Measurements from ENCODE around the gene MLLT1. TPM values are rescaled to one million over a fixed set of nuclear protein-coding genes. Genes with fewer than 3 reads are reported as not detected.
"Not testable (repeated sequence)": the region's sequence is repeated elsewhere in the genome, so short reads cannot be mapped to it uniquely, and the experiment has no call there.

Gene MLLT1
- total RNA-seq, 2 experiments from 2014 or later = 35.7 to 37.9 TPM

DNA sequence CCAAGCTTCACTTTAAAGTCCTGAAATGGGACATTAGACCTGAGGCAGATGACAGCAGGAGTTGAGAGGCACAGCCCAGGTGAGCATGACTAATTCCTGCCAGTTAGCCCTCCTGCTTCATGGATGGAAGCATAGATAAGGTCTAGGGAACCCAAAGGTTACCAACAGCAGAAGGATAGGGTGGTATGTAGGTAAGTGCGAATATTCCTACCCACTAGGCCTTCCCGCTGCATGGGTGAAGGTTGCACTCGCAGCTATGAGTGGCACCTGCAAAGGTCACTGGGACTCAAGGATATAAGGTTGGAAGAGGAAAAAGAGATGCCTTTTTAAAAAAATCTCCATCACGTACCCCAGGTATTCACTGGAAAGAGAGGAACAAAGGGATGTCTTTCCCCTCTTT is 12.2 kb upstream of the MLLT1 start:
- no peaks in the 10 kb centered on the region for H3K27me3 Mint-ChIP-seq
- no peak for DNase-seq
- H3K4me3 Mint-ChIP-seq = no peak overlapping the region
- POLR2A ChIA-PET = no interaction called here
- peaks cover 66% of the 10 kb centered on the region for H3K9me3 Mint-ChIP-seq
- no peaks in the 10 kb centered on the region for H3K4me1 Mint-ChIP-seq (ENCODE audit: low read depth)
- intact Hi-C loops (cut with micrococcal nuclease) = no loop called here
- H3K27ac Mint-ChIP-seq = no peak overlapping the region
- H3K36me3 Mint-ChIP-seq = peaks cover 17% of the 10 kb centered on the region
- CTCF ChIA-PET = no interaction called here

- CTCF ChIA-PET = no interaction called here
- DNase-seq = no peak
- POLR2A ChIA-PET = no interaction called here
- intact Hi-C loops (cut with micrococcal nuclease) = no loop called here
- H3K36me3 Mint-ChIP-seq = peaks cover 14% of the 10 kb centered on the region
- H3K9me3 Mint-ChIP-seq = peaks cover 68% of the 10 kb centered on the region
- H3K4me3 Mint-ChIP-seq = no peak overlapping the region
- no peaks in the 10 kb centered on the region for H3K27me3 Mint-ChIP-seq
- H3K27ac Mint-ChIP-seq = no peak overlapping the region
- H3K4me1 Mint-ChIP-seq (ENCODE audit: low read depth) = no peaks in the 10 kb centered on the region
Observed at GRCh38 chr19:6288737-6289136, 9.0 kb upstream of the MLLT1 start.

- Mint-ChIP-seq H3K4me1 (ENCODE audit: low read depth) (no peaks in the 10 kb centered on the region), H3K27ac (no peak overlapping the region), H3K4me3 (no peak overlapping the region), H3K9me3 (peaks cover 59% of the 10 kb centered on the region), H3K36me3 (peaks cover 8% of the 10 kb centered on the region), H3K27me3 (no peaks in the 10 kb centered on the region)
- DNase-seq = no peak
- intact Hi-C loops (cut with micrococcal nuclease) = no loop called here
- ChIA-PET CTCF (interaction anchor here (1.1 kb wide), 1 partner anchor 13 kb away, joined by 3 read pairs; no protein-coding TSS in a partner anchor), POLR2A (interaction anchor here (0.6 kb wide), 1 partner anchor 1603 kb away, joined by 3 read pairs; no protein-coding TSS in a partner anchor)
Observed at GRCh38 chr19:6287269-6287885, 7.6 kb upstream of the MLLT1 start.

DNA sequence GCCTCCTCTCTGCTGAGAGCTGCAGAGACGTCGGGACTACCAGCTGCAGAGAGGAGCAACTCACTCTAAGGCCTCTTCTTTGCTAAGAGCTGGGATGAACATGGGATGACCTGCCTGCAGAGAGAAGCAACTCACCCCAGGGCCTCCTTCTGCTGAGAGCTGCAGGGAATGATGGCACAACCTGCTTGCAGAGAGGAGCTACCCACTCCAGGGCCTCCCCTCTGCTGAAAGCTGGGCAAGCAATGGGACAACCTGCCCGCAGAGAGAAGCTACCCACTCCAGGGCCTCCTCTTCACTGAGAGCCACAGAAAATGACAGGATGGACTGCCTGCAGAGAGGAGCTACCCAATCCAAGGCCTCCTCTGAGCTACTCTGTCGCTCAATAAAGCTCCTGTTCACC is 6.9 kb upstream of the MLLT1 start:
- CTCF ChIA-PET = no interaction called here
- intact Hi-C loops (cut with micrococcal nuclease) = no loop called here
- H3K9me3 Mint-ChIP-seq = peaks cover 52% of the 10 kb centered on the region
- no peaks in the 10 kb centered on the region for H3K4me1 Mint-ChIP-seq (ENCODE audit: low read depth)
- no peaks in the 10 kb centered on the region for H3K27me3 Mint-ChIP-seq
- POLR2A ChIA-PET = interaction anchor here (0.6 kb wide), 1 partner anchor 1604 kb away, joined by 3 read pairs; no protein-coding TSS in a partner anchor
- H3K4me3 Mint-ChIP-seq = no peak overlapping the region
- H3K36me3 Mint-ChIP-seq = peaks cover 7% of the 10 kb centered on the region
- no peak for DNase-seq
- no peak overlapping the region for H3K27ac Mint-ChIP-seq

- H3K27ac Mint-ChIP-seq; H3K36me3 Mint-ChIP-seq; CTCF ChIA-PET; H3K27me3 Mint-ChIP-seq; POLR2A ChIA-PET; DNase-seq; H3K4me3 Mint-ChIP-seq; intact Hi-C loops (cut with micrococcal nuclease): not testable (repeated sequence)
- H3K4me1 Mint-ChIP-seq (ENCODE audit: low read depth) = peaks cover 17% of the 10 kb centered on the region
- H3K9me3 Mint-ChIP-seq = peaks cover 15% of the 10 kb centered on the region
Observed at GRCh38 chr19:6282393-6282792, 2.6 kb upstream of the MLLT1 start.

- DNase-seq = no peak
- CTCF ChIA-PET = interaction anchor here (0.9 to 1.7 kb wide), 2 partner anchors 61 to 111 kb away, joined by 3 to 7 read pairs; no protein-coding TSS in a partner anchor
- H3K4me1 Mint-ChIP-seq (ENCODE audit: low read depth) = peaks cover 36% of the 10 kb centered on the region
- intact Hi-C loops (cut with micrococcal nuclease) = no loop called here
- H3K27me3 Mint-ChIP-seq = no peaks in the 10 kb centered on the region
- no peaks in the 10 kb centered on the region for H3K9me3 Mint-ChIP-seq
- H3K36me3 Mint-ChIP-seq = no peaks in the 10 kb centered on the region
- no peak overlapping the region for H3K27ac Mint-ChIP-seq
- POLR2A ChIA-PET = no interaction called here
- H3K4me3 Mint-ChIP-seq = peak overlapping the region; percentile 41
Observed at GRCh38 chr19:6279620-6279930, 200 bp downstream of the MLLT1 start.

DNA sequence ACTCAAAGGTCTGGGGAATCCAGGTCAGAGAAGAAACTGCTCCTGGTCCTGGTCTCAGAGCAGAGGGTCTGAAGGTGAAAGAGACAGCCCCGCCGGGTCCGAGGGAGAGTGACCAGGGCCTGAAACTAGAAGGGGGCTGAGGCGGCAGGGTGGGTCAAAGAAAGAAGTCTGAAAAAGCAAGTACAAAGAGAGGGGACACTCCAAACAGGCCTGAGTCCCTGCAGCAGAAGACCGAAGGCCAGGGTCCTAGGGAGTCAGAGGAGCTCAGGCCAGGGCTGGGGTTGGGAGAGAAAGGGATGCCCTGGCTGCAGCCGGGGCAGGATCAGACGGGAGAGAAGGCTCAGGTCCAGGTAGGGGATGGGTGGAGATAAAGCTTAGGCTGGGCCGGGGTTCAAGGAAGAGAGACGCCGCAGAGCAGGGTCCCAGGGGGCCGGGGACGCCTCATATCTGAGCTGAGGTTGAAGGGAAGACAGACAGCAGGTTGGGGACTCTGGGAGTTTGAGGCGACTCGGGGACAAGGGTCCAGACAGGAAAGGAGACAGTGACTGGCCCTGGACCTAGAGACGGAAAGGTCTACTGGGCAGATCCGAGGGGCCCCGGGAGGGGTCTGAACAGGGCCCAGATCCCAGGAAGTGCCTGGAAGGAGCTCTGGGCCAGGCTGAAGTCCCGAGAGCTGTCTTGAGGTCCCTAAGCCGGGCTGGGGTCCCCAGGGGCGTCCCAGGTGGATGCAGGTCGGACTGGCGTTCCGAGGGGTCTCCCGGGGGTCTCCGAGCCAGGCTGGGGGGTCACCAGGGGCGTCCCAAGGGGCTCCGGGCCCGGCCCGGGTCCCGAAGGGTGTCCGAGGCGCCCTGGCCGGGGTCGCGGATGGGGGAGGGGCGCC is 795 bp downstream of the MLLT1 start:
- Mint-ChIP-seq H3K27ac (peak overlapping the region; percentile 84), H3K36me3 (no peaks in the 10 kb centered on the region), H3K27me3 (no peaks in the 10 kb centered on the region), H3K4me1 (ENCODE audit: low read depth) (peaks cover 38% of the 10 kb centered on the region), H3K4me3 (peak overlapping the region; percentile 86), H3K9me3 (no peaks in the 10 kb centered on the region)
- CTCF ChIA-PET = interaction anchor here (0.5 to 1.7 kb wide), 4 partner anchors 61 to 271 kb away, joined by 3 to 7 read pairs (median 3); no protein-coding TSS in a partner anchor
- intact Hi-C loops (cut with micrococcal nuclease) = no loop called here
- peak; percentile 15 for DNase-seq
- POLR2A ChIA-PET = interaction anchor here (0.6 to 0.8 kb wide), 2 partner anchors 60 to 313 kb away, joined by 3 read pairs; no protein-coding TSS in a partner anchor

GRCh38 chr19:6278051-6278450 is 1.7 kb downstream of the MLLT1 start:
- no peaks in the 10 kb centered on the region for H3K36me3 Mint-ChIP-seq
- ChIA-PET POLR2A (no interaction called here), CTCF (interaction anchor here (1.7 kb wide), 1 partner anchor 60 kb away, joined by 7 read pairs; no protein-coding TSS in a partner anchor)
- no peaks in the 10 kb centered on the region for H3K9me3 Mint-ChIP-seq
- intact Hi-C loops (cut with micrococcal nuclease) = no loop called here
- H3K27me3 Mint-ChIP-seq = no peaks in the 10 kb centered on the region
- peaks cover 39% of the 10 kb centered on the region for H3K4me1 Mint-ChIP-seq (ENCODE audit: low read depth)
- H3K4me3 Mint-ChIP-seq = peak overlapping the region; percentile 86
- no peak for DNase-seq
- peak overlapping the region; percentile 84 for H3K27ac Mint-ChIP-seq

GRCh38 chr19:6276447-6276846 is 3.3 kb downstream of the MLLT1 start:
- no peaks in the 10 kb centered on the region for H3K27me3 Mint-ChIP-seq
- H3K9me3 Mint-ChIP-seq = no peaks in the 10 kb centered on the region
- ChIA-PET CTCF (interaction anchor here (0.9 kb wide), 1 partner anchor 587 kb away, joined by 3 read pairs; no protein-coding TSS in a partner anchor), POLR2A (no interaction called here)
- no peak for DNase-seq
- intact Hi-C loops (cut with micrococcal nuclease) = no loop called here
- H3K4me1 Mint-ChIP-seq (ENCODE audit: low read depth) = peaks cover 41% of the 10 kb centered on the region
- no peaks in the 10 kb centered on the region for H3K36me3 Mint-ChIP-seq
- no peak overlapping the region for H3K27ac Mint-ChIP-seq
- H3K4me3 Mint-ChIP-seq = no peak overlapping the region

- Mint-ChIP-seq H3K27me3 (no peaks in the 10 kb centered on the region), H3K27ac (no peak overlapping the region), H3K4me3 (no peak overlapping the region), H3K4me1 (ENCODE audit: low read depth) (peaks cover 46% of the 10 kb centered on the region), H3K36me3 (peaks cover 9% of the 10 kb centered on the region), H3K9me3 (no peaks in the 10 kb centered on the region)
- intact Hi-C loops (cut with micrococcal nuclease) = no loop called here
- no peak for DNase-seq
- CTCF ChIA-PET = no interaction called here
- POLR2A ChIA-PET = no interaction called here
Observed at GRCh38 chr19:6275170-6275744, 4.5 kb downstream of the MLLT1 start.

DNA sequence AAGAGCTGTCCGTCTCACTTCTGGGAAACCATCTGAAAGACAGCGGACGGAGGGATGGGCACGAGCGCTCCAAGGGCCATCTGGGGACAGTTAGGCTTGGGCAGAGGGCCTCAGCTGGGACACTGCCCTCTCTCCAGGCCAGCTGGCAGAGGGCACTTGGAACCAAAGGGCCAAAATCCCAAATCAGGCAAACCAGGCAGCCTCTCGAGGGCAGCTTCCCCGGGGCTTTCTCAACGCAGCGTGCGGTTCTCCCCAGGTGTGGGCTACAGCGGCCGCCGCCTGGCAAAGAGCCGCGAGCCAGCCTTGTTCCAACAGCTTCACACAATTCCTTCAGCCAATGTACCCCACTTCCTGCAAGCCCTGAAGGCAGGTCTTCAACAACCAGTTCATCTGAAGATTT is 5.0 kb downstream of the MLLT1 start:
- no peak overlapping the region for H3K27ac Mint-ChIP-seq
- ChIA-PET CTCF (no interaction called here), POLR2A (no interaction called here)
- H3K27me3 Mint-ChIP-seq = no peaks in the 10 kb centered on the region
- peaks cover 46% of the 10 kb centered on the region for H3K4me1 Mint-ChIP-seq (ENCODE audit: low read depth)
- no peaks in the 10 kb centered on the region for H3K9me3 Mint-ChIP-seq
- DNase-seq = no peak
- peaks cover 14% of the 10 kb centered on the region for H3K36me3 Mint-ChIP-seq
- intact Hi-C loops (cut with micrococcal nuclease) = no loop called here
- H3K4me3 Mint-ChIP-seq = no peak overlapping the region

DNA sequence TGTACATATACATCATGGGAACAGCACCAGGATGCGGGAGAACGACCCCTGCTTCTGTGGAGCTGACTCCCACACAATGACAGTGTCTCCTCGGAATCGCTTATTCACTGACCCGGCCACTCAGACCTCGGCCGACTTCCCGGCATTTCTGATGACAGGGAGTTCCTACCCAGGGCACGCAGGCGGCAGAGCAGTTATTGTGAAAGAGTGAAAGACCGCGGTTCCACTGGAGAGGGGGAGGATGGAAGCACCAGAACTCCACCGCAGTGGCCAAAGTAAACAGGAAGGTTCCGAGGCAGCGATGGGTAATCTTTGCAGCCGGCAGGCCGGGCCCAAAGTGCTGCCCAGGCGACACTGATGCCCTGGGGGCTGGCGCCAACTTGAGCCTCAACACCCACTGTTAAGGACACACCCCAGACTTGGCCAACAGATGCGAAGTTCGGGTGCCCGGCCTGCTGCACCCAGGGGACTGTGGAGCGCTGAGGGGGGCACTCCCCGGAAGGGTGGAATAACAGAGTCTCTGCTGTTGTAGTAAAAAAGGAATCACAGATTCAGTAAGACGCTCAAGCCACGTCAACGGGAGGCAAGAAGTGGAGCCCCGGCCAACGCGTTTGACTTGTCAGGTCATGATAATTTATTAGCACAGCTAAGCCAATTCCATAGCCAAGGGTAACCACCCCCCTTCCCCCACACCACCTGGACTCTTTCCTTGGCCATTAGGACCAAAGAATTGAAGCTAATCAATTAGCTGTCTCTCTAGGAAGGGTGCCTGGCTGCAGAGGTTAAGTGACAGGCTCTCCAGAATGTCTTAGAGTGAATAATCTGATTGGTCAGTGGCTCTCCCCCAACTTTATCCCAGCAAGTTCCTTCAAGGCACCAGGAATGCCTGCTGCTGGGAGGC is 5.8 kb downstream of the MLLT1 start:
- CTCF ChIA-PET = no interaction called here
- no peak for DNase-seq
- H3K9me3 Mint-ChIP-seq = no peaks in the 10 kb centered on the region

More for the DNA sequence above, 5.8 kb downstream of the MLLT1 start:
- H3K27ac Mint-ChIP-seq = no peak overlapping the region
- H3K36me3 Mint-ChIP-seq = peaks cover 18% of the 10 kb centered on the region
- H3K27me3 Mint-ChIP-seq = no peaks in the 10 kb centered on the region
- intact Hi-C loops (cut with micrococcal nuclease) = no loop called here
- POLR2A ChIA-PET = no interaction called here
- peaks cover 45% of the 10 kb centered on the region for H3K4me1 Mint-ChIP-seq (ENCODE audit: low read depth)
- H3K4me3 Mint-ChIP-seq = no peak overlapping the region

Data from activated CD4-positive, alpha-beta memory T cell treated with anti-CD3 and anti-CD28 coated beads for 36 hours (primary cell).